RPMI7951 (cell line): ENCODE results near the gene CSN1S1. TPM values are rescaled to one million over a fixed set of nuclear protein-coding genes. Genes with fewer than 3 reads are reported as not detected.
"Not testable (repeated sequence)": the region's sequence is repeated elsewhere in the genome, so short reads cannot be mapped to it uniquely, and the experiment has no call there.

ENCODE experiments used
- DNase-seq: peaks from one replicate; pipeline ENCODE4 v3.0.0-alpha.2; 2012; ENCODE audit warnings: low read depth
- total RNA-seq: library from RNA; depleted of rRNA; stranded (reverse); fragments of >200 nt; shearing (Covaris generic); gene quantifications from 2 replicates; pipeline ENCODE4 v1.2.3, GENCODE V29; 2014; rRNA removed

Gene CSN1S1, protein sequence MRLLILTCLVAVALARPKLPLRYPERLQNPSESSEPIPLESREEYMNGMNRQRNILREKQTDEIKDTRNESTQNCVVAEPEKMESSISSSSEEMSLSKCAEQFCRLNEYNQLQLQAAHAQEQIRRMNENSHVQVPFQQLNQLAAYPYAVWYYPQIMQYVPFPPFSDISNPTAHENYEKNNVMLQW
- not detected in 2 replicates for total RNA-seq

DNA sequence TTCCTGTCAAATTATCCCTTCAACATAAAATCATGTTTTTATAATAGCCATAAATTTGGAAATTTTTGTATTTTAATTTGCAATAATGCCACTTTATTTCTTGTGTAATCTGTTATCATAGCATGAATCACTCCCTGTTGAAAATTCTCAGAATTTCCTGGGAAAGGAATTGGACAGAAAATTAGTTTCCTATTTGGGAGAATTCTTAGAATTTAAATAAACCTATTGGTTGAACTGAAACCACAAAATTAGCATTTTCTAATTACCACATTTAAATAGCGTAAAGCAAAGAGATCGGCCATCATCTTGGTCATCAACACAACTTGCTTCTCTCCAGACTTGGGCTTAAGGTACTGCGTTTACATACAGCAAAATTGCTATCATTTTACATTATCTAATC, at the start of gene CSN1S1:
TSS of gene CSN1S1 (plus strand) at position 301 of the 400 bp plus-strand sequence. CDS start 1,488 bp downstream, outside the sequence.
- DNase-seq = no peak

DNA sequence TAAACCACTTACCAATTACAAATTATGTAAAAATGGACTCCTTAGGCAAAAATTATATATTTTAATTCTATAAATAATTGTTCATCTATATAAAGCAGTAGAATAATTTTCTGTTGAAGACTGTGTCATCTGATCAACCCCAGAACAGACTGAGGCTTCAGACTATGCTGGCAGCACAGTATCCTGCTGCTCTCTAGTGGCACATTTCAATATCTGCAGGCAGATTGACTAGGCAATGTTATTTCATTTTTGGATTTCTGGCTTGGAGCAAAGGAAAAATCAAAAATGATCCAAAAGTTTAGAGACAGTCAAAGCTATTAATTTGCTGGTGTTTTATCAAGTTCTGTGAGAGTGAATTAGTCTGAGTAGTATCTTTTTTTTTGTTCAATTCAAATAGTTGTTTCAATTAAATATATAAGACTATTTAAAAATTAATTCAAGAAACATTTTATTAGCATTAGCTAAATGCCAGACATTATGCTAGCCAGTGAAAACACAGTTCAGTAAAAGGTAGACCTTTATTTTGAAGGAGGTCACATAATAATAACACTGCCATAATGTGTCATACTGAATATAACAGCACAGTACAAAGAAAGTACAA, 49.6 kb upstream of the CSN1S1 start:
- DNase-seq = no peak

DNA sequence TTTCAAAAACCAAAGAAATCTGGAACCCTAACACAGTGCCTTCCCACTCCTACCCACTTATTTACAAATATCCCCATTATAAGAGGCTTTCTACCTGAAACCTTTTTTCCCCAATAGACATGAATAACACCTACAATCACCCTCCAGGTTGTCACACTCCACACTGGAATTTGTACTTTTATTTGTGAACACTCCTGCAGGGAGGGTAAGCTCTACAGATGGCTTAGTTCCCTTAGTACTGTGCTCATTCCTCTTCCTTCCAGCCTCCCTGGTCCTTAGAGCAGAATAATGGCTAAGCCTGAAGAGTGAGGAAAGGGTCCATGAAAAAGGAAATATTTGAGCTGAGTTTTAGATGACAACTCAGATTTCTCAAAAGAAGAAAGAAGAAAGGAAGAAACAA, 48.7 kb upstream of the CSN1S1 start:
- no peak for DNase-seq

DNA sequence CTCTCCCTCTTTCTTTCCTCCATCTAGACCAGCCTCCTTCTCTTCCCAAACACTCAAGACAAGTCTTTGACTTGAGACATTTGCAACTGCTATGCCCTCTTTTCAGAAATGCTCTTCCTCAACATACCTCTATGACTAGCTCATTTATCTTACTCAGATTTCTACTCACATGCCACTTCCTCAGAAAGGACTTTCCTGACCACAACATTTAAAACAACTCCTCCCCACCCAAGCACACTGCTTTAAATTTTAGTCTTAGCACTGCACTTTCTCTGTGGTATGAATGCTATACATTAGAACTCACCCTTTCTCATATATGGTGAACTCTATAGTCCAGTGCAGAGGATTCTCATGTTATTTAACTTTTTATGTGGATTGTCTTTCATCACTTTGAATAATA, 42.5 kb upstream of the CSN1S1 start:
- DNase-seq = no peak

DNA sequence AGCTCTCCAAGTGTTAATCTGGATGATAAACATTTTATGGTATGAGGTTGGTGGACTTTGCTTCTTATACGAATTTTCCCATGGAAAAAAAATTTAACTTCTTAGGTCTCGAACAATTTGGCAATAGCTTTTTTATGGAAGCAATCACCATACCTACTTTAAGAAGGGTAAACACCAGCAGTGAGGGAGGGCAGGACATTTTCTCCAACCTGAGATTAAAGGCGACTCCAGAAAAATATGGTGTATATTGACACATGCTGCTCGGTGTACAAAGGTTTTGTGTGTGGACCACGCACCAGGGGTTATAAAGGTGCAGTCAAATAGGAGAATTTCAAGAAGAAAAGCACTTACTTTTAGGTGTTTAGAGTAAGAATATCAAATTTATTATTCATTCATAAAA, 36.7 kb upstream of the CSN1S1 start:
- DNase-seq = no peak

DNA sequence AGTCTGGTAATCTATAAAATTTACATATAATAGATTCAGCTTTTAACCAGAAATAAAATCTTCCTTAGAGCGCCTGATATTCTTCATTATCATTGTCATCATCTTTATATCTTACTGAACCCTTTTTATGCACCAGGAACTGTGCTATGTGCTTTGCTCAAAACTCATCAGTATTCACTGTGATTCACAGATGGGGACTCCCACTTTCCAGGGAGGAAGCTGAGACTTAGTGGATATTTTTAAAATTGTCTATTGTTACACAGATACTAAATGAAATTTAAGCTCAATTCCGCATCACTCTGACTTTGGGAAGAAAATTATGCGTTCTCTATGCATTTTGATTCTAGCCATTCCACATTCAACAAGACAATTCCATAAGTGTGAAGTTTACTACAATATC, 36.1 kb upstream of the CSN1S1 start:
- no peak for DNase-seq

DNA sequence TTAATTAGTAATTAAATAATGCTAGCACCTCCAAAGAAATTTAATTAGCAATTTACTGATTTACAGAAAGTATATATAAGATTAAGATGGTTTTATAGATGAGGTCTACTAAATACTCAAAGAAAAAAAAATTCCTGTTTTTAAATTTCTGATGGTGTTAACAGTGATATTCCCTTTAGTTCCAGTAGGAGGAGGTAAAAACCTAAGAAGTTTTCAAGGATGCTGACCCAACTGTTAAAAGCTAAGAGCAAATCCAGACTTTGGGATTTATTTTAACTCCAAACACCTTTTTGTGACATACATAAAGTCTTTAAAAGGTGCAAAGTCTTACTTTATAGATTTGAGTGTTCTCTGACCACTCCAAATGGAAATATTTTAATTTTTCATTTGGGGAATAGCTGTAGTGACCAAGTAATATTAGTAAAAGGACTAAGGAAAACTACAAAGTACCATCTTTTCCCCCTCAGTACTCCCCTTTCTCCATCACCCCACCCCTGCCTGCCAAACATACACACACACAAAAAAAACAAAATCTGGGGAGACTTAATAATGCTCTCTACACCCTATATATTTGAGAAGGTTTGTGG, 34.2 kb upstream of the CSN1S1 start:
- DNase-seq = no peak

DNA sequence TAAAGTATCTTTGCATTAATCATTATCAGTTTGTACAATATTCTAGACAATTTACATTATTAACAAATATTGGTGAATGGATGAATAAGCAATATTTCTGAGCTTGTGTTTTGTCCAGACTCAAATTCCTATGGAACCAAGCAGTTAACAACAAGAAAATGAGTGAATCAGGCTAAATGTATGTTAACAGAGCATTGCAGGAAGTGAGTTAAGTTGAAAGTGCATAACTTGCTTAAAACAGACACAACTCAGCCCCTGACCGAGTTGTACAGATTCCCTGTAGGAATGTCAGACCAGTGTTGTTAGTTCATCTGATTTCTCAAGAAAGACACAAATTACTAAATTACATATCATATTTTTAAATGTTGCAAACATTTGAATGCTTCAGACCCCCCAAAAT, 23.7 kb upstream of the CSN1S1 start:
- DNase-seq = no peak

DNA sequence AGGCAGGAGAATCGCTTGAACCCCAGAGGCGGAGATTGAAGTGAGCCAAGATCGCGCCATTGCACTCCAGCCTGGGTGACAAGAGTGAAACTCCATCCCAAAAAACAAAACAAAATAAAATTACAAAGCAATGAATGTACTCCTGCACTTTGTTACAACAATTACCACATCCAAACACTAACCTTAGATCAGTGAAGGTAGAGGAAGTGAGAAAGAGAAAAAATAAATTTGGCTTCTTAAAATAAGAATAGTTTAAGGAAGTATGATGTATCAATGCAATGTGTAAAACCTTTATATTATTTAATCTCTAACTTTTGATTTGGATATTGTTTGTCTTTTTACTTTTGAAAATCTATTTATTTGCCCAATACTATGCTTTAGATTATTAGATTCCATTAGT, 21.7 kb upstream of the CSN1S1 start:
- no peak for DNase-seq

DNA sequence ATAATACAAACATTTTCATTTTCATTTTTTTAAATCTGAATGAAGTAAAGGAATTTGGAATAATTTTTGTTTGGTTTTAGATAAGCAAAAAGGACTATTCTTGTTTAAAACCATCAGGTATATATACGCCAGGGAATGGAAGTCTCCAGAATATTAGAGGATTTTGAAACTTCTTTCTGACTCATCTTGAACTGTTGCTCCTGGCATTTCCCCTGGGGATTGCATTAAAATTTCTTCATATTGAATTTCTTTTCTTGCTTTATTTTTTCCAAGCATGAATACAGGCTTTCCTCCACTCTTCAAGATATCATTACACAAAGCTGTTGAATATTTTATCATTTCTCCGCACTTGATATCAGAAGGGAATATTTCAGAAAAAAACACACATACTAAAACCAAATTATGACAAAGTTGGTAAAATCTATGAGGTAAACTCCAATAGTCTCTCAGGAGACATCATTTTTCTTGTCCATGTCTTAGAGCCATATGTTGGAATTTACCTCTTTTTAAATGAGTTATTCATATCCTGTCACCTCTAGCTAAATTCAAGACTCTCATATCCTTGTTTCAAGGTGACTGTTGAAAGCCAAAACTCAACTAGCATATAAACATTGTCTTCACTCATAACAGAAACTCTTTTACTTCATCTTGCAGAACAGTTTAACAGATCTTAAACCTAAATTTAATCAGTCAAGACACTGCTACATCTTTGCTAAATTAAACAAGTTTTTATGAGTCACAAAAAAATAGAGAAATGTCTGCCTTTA, 20.7 kb upstream of the CSN1S1 start:
- DNase-seq = no peak

DNA sequence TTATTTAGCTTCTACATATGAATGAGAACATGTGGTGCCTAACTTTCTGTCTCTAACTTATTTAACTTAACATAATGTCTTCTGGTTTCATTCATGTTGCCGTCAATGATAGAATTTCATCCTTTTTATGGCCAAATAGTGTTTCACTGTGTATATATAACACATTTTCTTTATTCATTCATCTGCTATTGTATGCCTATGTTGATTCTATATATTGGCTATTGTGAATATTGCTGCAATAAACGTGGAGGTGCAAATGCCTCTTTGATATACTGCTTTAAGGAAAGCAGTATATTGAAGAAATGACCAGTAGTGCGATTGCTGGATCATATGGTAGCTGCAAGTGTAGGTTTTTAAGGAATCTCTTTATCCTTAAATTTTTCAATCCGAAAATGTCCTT, 10.0 kb upstream of the CSN1S1 start:
- no peak for DNase-seq

DNA sequence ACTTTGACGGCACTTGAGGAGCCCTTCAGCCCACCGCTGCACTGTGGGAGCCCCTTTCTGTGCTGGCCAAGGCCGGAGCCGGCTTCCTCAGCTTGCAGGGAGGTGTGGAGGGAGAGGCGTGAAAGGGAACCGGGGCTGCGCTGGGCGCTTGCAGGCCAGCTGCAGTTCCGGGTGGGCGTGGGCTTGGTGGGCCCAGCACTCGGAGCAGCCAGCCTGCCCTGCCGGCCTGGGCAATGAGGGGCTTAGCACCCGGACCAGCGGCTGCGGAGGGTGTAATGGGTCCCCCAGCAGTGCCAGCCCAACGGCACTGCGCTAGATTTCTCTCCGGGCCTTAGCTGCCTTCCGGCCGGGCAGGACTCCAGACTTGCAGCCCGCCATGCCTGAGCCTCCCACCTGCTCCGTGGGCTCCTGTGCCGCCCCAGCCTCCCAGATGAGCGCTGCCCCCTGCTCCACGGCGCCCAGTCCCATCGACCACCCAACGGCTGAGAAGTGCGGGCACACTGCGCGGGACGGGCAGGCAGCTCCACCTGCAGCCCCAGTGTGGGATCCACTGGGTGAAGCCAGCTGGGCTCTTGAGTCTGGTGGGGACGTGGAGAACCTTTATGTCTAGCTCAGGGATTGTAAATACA, 7.0 kb upstream of the CSN1S1 start:
- not testable (repeated sequence) for DNase-seq

DNA sequence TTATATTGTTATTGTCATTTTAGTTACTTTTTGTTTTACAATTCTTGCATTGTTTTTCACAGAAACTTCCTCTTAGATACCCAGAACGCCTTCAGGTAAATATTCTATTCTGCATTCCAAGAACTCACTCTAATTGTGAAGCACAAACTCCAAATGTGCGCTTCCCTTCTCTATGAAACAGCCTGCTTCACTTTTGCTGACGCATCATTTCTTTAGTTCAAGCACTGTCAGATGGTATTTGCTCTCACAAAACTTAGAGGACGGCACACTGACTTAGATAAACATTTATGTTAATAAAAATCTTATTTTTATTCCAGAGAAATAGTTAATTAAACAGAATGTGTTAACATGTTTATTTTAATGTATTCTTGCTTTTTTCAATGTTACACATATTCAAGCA, 3.3 kb downstream of the CSN1S1 start:
- DNase-seq = no peak

DNA sequence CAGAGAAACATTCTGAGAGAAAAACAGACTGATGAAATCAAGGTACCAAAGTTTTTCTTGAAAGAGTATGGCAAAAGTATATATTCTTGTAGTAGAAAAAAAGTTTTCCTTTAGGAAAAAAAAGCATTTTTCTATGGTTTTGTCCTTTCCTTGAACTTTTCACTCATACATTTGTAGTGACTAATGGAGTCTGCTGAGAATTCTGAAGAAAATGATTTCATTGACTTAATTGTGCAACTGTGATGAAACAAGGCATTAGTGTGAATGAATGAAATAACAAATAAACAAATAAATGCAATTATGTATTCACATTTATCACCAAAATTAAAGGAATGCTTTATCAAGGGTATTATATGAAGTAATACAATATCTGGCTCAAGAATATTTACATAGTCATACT, 5.7 kb downstream of the CSN1S1 start:
- DNase-seq = no peak

DNA sequence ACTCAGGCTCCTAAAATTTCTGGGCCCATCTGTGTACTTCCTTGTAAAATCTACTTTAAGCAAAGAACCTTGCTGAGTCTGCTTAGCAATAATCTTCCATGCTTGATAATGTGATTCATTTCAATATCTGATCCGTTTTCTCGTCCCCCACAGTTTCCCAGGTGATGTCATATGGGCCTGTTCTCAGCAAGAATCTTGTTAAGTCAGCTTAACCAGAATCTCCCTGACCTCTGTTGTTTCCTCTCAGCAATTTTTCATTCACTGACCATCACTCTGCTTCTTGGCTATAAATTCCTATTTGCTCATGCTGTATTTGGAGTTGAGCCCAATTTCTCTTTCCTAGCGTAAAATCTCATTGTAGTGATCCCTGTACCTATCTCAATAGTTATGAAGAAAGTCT, 20.7 kb downstream of the CSN1S1 start:
- no peak for DNase-seq

DNA sequence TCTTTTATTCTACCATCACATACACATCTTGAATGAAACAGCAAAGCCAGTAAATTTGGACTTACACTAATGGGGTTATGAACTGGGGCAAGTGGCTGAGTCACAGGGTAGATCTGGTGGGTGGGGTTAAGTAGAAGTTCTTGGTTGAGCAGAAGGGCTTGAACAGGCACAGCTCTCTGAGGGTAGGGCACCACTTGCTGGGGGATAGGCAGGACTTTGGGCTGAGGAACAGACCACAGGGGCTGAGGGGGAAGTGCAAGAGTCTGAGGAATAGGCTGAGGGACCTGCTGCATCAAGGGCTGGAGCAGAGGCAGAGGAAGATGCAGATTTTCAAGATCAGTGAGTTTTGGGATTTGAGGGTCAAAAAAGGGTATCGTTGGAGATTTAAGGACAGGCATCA, 26.3 kb downstream of the CSN1S1 start:
- no peak for DNase-seq

DNA sequence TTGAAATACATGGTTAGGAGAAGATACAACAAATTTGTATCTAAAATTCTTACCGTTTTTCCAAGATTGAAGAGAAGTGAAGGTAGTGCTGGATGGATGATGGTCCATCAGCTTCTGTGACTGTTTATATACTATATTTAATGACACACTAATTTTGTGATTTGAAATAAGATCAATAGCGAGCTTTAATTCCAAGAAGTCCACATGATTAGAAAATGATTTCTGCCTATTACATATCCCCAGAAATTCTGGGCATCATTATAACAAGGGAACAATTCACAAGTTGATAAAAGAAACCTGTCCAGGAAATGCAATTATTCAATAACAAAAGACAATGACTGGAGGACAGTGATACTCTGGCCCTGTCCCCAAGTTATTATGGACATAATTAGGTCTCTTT, 34.8 kb downstream of the CSN1S1 start, which contains the start of gene CSN2:
TSS of gene CSN2 (minus strand) at position 101 of the 400 bp plus-strand sequence. CDS start 4,733 bp downstream, outside the sequence.
- no peak for DNase-seq

DNA sequence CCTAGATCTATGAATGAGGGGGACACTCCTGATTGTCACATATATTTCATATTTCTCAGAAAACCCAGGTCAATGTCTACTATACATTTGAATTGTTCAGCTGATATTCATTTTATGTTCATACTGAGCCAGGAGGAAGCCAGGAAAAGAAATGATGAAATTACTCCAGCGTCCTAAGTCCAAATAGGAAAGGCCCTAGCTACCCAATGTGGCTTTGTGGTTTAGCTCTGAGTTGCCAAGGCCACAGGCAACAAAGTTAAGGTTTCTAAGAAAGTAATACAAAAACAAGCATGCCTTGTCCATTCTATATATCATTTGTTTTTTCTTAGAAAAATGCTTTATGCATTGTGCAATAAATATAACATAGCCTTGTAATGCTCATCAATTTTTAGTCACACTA, 39.2 kb downstream of the CSN1S1 start:
- no peak for DNase-seq

DNA sequence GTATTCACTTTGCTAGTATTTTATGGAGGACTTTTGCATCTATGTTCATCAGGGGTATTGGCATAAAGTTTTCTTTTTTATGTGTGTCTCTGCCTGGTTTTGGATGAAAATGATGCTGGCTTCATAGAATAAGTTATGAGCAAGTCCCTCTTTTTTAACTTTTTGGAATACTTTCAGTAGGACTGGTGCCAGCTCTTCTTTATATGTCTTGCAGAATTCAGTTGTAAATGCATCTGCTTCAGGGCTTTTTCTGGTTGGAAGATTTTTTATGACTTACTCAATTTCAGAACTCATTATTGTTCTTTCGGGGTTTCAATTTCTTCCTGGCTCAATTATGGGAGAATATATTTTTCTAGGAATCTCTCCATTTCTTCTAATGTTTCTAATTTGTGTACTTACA, 43.8 kb downstream of the CSN1S1 start:
- no peak for DNase-seq

DNA sequence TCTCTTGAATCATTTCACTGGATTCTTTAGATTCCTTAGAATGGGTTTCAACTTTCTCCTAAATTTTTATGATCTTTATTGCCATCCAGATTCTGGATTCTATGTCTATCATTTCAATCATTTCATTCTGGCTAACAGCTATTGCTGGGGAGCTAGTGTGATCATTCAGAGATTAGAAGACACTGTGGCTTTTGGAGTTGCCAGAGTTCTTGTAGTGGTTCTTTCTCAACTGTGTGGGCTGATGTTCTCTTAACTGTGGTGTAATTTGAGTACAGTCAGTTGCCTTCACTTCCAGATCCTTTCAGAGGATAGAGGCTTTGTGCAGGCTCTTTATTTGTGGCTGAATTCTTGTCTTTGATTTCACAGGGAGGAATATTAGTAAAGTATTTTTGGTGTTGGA, 46.7 kb downstream of the CSN1S1 start:
- DNase-seq = no peak

DNA sequence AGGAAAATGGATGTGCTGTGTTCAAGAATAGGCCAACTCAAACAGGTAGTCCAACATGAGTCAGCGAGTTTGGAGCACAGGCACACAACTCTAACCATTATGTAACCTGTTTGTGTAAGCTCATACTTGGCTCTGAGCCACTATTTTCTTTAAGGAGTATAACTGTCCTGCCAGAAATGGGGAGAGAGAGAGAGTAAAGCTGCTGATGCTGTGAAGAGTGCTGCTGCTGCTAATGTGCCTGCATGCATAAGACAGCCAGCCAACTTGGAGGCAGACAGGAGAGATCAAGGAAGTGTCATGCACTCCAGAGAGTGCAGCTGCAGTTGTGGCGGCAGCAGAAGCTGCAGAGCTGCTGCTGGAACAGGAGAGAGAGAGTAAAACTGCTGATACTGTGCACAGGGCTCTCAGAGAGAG, 53.2 kb downstream of the CSN1S1 start:
- DNase-seq = no peak

DNA sequence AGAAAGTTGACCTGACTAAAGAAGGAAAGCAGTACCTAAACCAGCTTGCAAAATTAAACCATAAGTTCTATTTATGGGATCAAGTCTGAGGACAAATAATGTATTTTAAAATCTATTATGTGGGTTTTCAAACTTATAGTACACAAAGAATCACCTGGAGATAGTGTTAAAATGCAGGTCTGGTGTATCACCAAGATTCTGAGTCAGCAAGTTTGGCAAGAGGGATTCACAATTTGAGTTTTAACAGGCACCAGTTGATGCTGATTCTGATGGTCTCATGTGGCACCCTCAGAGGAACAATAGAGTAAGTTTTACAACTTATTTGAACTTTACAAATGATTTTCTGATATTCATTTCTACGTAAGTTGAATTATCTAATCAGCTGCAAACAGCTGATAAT, 55.8 kb downstream of the CSN1S1 start:
- DNase-seq = no peak
